HepG2 (cell line): ENCODE results near the gene TMSB15C. TPM values are rescaled to one million over a fixed set of nuclear protein-coding genes. Genes with fewer than 3 reads are reported as not detected.
"Not testable (repeated sequence)": the region's sequence is repeated elsewhere in the genome, so short reads cannot be mapped to it uniquely, and the experiment has no call there.

Source experiments
- ATAC-seq: fragments of 200-7000 bp; cut with Tn5 transposase; 3 replicates; pipeline ENCODE4 v1.9.1; 2020; ENCODE audit warnings: mild to moderate bottlenecking, moderate library complexity
- BruUV-seq: library from RNA; stranded (reverse); fragments of 400-500 nt; replicated peaks from 2 replicates; lab custom pipeline; 2021; lab: Mats Ljungman, UMichigan
- CTCF ChIA-PET: fragments of 300-600 bp; formaldehyde crosslinking; extraction: SDS; loops from one replicate; lab custom pipeline; 2021; ENCODE audit warnings: low total read pairs, inconsistent platforms, low intra/inter-chr PET ratio; lab: Yijun Ruan, JAX
- POLR2A ChIA-PET: fragments of 350-600 bp; sonication (Branson Sonifier 250); formaldehyde crosslinking; loops from one replicate; lab custom pipeline; 2020; ENCODE audit warnings: antibody characterized with exemption, inconsistent platforms; lab: Yijun Ruan, JAX
- DNase-seq: peaks from one replicate; pipeline ENCODE4 v3.0.0-alpha.2; 2015; ENCODE audit warnings: low spot score
- FAIRE-seq: peaks from 3 replicates; lab custom pipeline; 2011; peaks lifted over from hg19 to GRCh38; lab: Jason Lieb, UNC
- H2AFZ ChIP-seq: one replicate; pipeline ENCODE4 v1.6.1; 2011; ENCODE audit warnings: low read length, inconsistent platforms
- H3K27ac ChIP-seq: fragments of 300-600 bp; 3 replicates; pipeline ENCODE4 v1.8.0; 2011; ENCODE audit warnings: mixed run types, mild to moderate bottlenecking, mixed read lengths, low read length, inconsistent platforms; ENCODE audit not compliant: insufficient read depth; ENCODE audit errors: extremely low read length
- H3K27me3 ChIP-seq, 2 experiments: fragments of 200-600 bp in 1 of 2; 2 replicates in 1 of 2; 3 replicates in 1 of 2; pipeline versions ENCODE4 v1.6.0 to v1.8.0; 2011; ENCODE audit warnings: low read length in 2 of 2, mild to moderate bottlenecking in 2 of 2, moderate library complexity in 2 of 2, inconsistent platforms in 1 of 2; ENCODE audit not compliant: insufficient read depth in 2 of 2, control insufficient read depth in 1 of 2
- H3K36me3 ChIP-seq, 2 experiments: fragments of 200-600 bp in 1 of 2; replicated peaks in 1 of 2; 2 replicates in 1 of 2; 3 replicates in 1 of 2; pipeline versions ENCODE4 v1.5.1 to v1.8.0; 2011; ENCODE audit warnings: low read length in 2 of 2, inconsistent platforms in 1 of 2; ENCODE audit not compliant: insufficient read depth in 2 of 2, control insufficient read depth in 1 of 2
- H3K4me1 ChIP-seq: 2 replicates; pipeline ENCODE4 v1.5.1; 2012; ENCODE audit warnings: low read length, inconsistent platforms; ENCODE audit not compliant: insufficient read depth
- H3K4me2 ChIP-seq: 2 replicates; pipeline ENCODE4 v1.6.0; 2011; ENCODE audit warnings: low read depth, low read length, inconsistent platforms
- H3K4me3 ChIP-seq, 3 experiments: fragments of 200-600 bp in 1 of 3; sonication (generic), shearing (Covaris generic) in 1 of 3; replicated peaks in 1 of 3; 2 replicates each; pipeline ENCODE4 v1.5.1; 2011 to 2016; ENCODE audit warnings: low read length in 3 of 3, inconsistent platforms in 2 of 3, low read depth in 2 of 3, mild to moderate bottlenecking in 2 of 3, control low read depth in 1 of 3, mixed read lengths in 1 of 3; ENCODE audit not compliant: insufficient read depth in 1 of 3
- H3K79me2 ChIP-seq: one replicate; pipeline ENCODE4 v1.6.1; 2011; ENCODE audit warnings: low read length, inconsistent platforms; ENCODE audit not compliant: insufficient read depth
- H3K9ac ChIP-seq: 2 replicates; pipeline ENCODE4 v1.6.0; 2011; ENCODE audit warnings: mild to moderate bottlenecking, low read depth, low read length, inconsistent platforms; ENCODE audit not compliant: insufficient read depth
- H3K9me3 ChIP-seq: 2 replicates; pipeline ENCODE4 v1.5.1; 2012; ENCODE audit warnings: mild to moderate bottlenecking, low read length
- H4K20me1 ChIP-seq: 2 replicates; pipeline ENCODE4 v1.6.0; 2011; ENCODE audit warnings: inconsistent platforms, mild to moderate bottlenecking, low read length, moderate library complexity; ENCODE audit not compliant: insufficient read depth
- HNRNPLL ChIP-seq: fragments of 200-400 bp; formaldehyde crosslinking; IDR thresholded peaks from 2 replicates; pipeline ENCODE4 v1.6.1; 2017; ENCODE audit warnings: mild to moderate bottlenecking, low read depth, low read length; ENCODE audit not compliant: poor library complexity, severe bottlenecking
- KDM5B ChIP-seq: sonication (generic); formaldehyde crosslinking; IDR thresholded peaks from 2 replicates; pipeline ENCODE4 v1.4.0; 2020; ENCODE audit warnings: missing genetic modification reagents, mild to moderate bottlenecking, borderline replicate concordance
- KLF16 ChIP-seq, 2 experiments: sonication (generic) in 1 of 2; formaldehyde crosslinking in 1 of 2; IDR thresholded peaks; 2 replicates each; pipeline versions ENCODE4 v1.6.1 to v1.8.0; 2016 to 2023; ENCODE audit warnings: missing genetic modification reagents in 2 of 2, missing compliant biosample characterization in 1 of 2
- RFXANK ChIP-seq: IDR thresholded peaks from 2 replicates; pipeline ENCODE4 v1.6.1; 2016
- ZNF468 ChIP-seq: sonication (generic); formaldehyde crosslinking; IDR thresholded peaks from 2 replicates; pipeline ENCODE4 v1.8.0; 2022; ENCODE audit warnings: mild to moderate bottlenecking, moderate library complexity, missing genetic modification reagents
- ZNF687 ChIP-seq: sonication (generic); formaldehyde crosslinking; IDR thresholded peaks from 2 replicates; pipeline ENCODE4 v1.5.1; 2020; ENCODE audit warnings: mild to moderate bottlenecking, missing genetic modification reagents, moderate library complexity
- ZNF777 ChIP-seq: sonication (generic); formaldehyde crosslinking; IDR thresholded peaks from 2 replicates; pipeline ENCODE4 v1.4.0; 2020; ENCODE audit warnings: missing genetic modification reagents
- WGBS: methylation state at CpG from one replicate; pipeline ENCODE4 v1.1.6; 2017; ENCODE audit warnings: low lambda C conversion rate; 5-methylcytosine and 5-hydroxymethylcytosine counted together
- in situ Hi-C: cut with HindIII; loops from 2 replicates; pipeline ENCODE4 v1.10.0; 2017; ENCODE audit warnings: low pct_unique_long_range_greater_than_20kb; ENCODE audit not compliant: extremely low pct_ligation_motif_present
- intact Hi-C: fragments of 100-400 bp; cut with micrococcal nuclease; formaldehyde crosslinking; loops from one replicate; pipeline ENCODE4 v1.10.0; 2022; ENCODE audit not compliant: unreplicated experiment
- polyA plus RNA-seq, 8 experiments: library from polyadenylated mRNA; depleted of rRNA in 3 of 8; stranded (reverse) in 7 of 8; unstranded in 1 of 8; fragments of >200 nt; fragmentation: Illumina TruSeq in 4 of 8; extraction: Trizol in 4 of 8; gene quantifications; 2 replicates each; pipeline versions ENCODE4 v1.2.1 to v1.2.3, GENCODE V29; 2011 to 2016; ENCODE audit warnings: low read depth in 4 of 8, missing spikeins in 1 of 8, mixed read lengths in 1 of 8; ENCODE audit not compliant: insufficient read depth in 1 of 8
- total RNA-seq, 5 experiments: library from RNA; depleted of rRNA; stranded (reverse); fragments of >200 nt; fragmentation: Illumina TruSeq; extraction: Trizol; gene quantifications; 2 replicates each; pipeline ENCODE4 v1.2.3, GENCODE V29; 2016; ENCODE audit warnings: low read depth in 1 of 5

The TMSB15C gene
- total and polyA plus RNA-seq, 2 of the 13 experiments (the other 11 are each of a cell fraction or from before 2014, with no cell fraction given): not detected

GRCh38 chrX:104112326-104112951, 36.4 kb upstream of the TMSB15C start, which contains the start of gene ZCCHC18 (continued):
- TF ChIP-seq ZNF687 (CRISPR knock-in tag): peak; percentile 83
- TF ChIP-seq ZNF468 (CRISPR knock-in tag): no peak
- TF ChIP-seq ZNF777 (CRISPR knock-in tag): no peak
- TF ChIP-seq KLF16 (CRISPR knock-in tag; IDR thresholded peaks at IDR 0.05): no peak
- 0 out of 2 replicates have a peak, but pooled peaks have one; percentile 37 for TF ChIP-seq KDM5B (CRISPR knock-in tag)
- TF ChIP-seq HNRNPLL: peak; percentile 37
- TF ChIP-seq RFXANK: no peak

- intact Hi-C loops, H3K27ac ChIP-seq, H2AFZ ChIP-seq, H3K4me1 ChIP-seq, H3K4me2 ChIP-seq, H4K20me1 ChIP-seq, H3K9ac ChIP-seq, H3K27me3 ChIP-seq, H3K79me2 ChIP-seq, H3K36me3 ChIP-seq, POLR2A ChIA-PET, CTCF ChIA-PET, H3K4me3 ChIP-seq, H3K9me3 ChIP-seq, BruUV-seq, FAIRE-seq, DNase-seq, ATAC-seq: not testable (repeated sequence)
- WGBS: 37% methylated on average over 5 of the region's 6 CpGs
- in situ Hi-C loops: loop anchor here (25.0 kb wide), 2 partner anchors 273 to 573 kb away; partner anchors contain the start of gene RAB9B
Observed at GRCh38 chrX:104110491-104111240, 34.6 kb upstream of the TMSB15C start.
